Astrocyte (in vitro differentiated cells and primary cell): ENCODE data around the gene SLC29A2.

Experiments
- CTCF ChIP-seq: IDR thresholded peaks from 2 replicates; pipeline ENCODE4 v1.5.1; 2011; ENCODE audit warnings: low read depth, mild to moderate bottlenecking, inconsistent platforms, low read length, moderate library complexity; ENCODE audit not compliant: insufficient read depth
- EZH2 ChIP-seq: IDR thresholded peaks from 2 replicates; pipeline ENCODE4 v1.6.1; 2012; ENCODE audit warnings: mild to moderate bottlenecking, low read length, inconsistent platforms; ENCODE audit not compliant: insufficient read depth

GRCh38 chr11:66327171-66328030 lies 44.2 kb downstream of the SLC29A2 start:
- TF ChIP-seq CTCF: no peak
- TF ChIP-seq EZH2: no peak
